HG02884 (cell line): ENCODE data around the gene MRO.
"Not testable (repeated sequence)": the region's sequence is repeated elsewhere in the genome, so short reads cannot be mapped to it uniquely, and the experiment has no call there.

ENCODE experiments used
- ATAC-seq: cut with Tn5 transposase; IDR thresholded peaks from one replicate; pipeline ENCODE4 v1.9.1; 2021; ENCODE audit warnings: mild to moderate bottlenecking, moderate library complexity; ENCODE audit not compliant: unreplicated experiment

The MRO gene

GRCh38 chr18:50793641-50794565 is 25.9 kb downstream of the MRO start:
- ATAC-seq, result no peak

GRCh38 chr18:50792885-50793284 is 26.9 kb downstream of the MRO start:
- ATAC-seq, result no peak

- no peak for ATAC-seq
Observed at GRCh38 chr18:50791599-50792438, 28.0 kb downstream of the MRO start.

GRCh38 chr18:50790948-50791347 is 28.9 kb downstream of the MRO start:
- ATAC-seq, result no peak

- ATAC-seq, result no peak
Observed at GRCh38 chr18:50790241-50790640, 29.6 kb downstream of the MRO start.

- ATAC-seq, result no peak
Observed at GRCh38 chr18:50788284-50788683, 31.5 kb downstream of the MRO start.

- no peak for ATAC-seq
Observed at GRCh38 chr18:50786864-50787263, 33.0 kb downstream of the MRO start.

GRCh38 chr18:50783553-50783952 is 36.3 kb downstream of the MRO start:
- no peak for ATAC-seq

- ATAC-seq, result not testable (repeated sequence)
Observed at GRCh38 chr18:50779021-50779420, 40.8 kb downstream of the MRO start.

GRCh38 chr18:50776383-50776782 is 43.4 kb downstream of the MRO start:
- ATAC-seq, result no peak

- no peak for ATAC-seq
Observed at GRCh38 chr18:50775726-50776125, 44.1 kb downstream of the MRO start.

GRCh38 chr18:50775207-50775606 is 44.6 kb downstream of the MRO start:
- no peak for ATAC-seq

- ATAC-seq, result no peak
Observed at GRCh38 chr18:50769463-50769862, 50.4 kb downstream of the MRO start.

GRCh38 chr18:50757358-50757757 is 62.5 kb downstream of the MRO start:
- no peak for ATAC-seq

GRCh38 chr18:50754297-50754696 is 65.5 kb downstream of the MRO start:
- ATAC-seq, result no peak

- no peak for ATAC-seq
Observed at GRCh38 chr18:50753311-50753710, 66.5 kb downstream of the MRO start.

- ATAC-seq, result no peak
Observed at GRCh38 chr18:50751947-50752346, 67.9 kb downstream of the MRO start.

GRCh38 chr18:50751490-50751889 is 68.3 kb downstream of the MRO start:
- ATAC-seq, result no peak

- ATAC-seq, result no peak
Observed at GRCh38 chr18:50750546-50750945, 69.3 kb downstream of the MRO start.

GRCh38 chr18:50749945-50750344 is 69.9 kb downstream of the MRO start:
- no peak for ATAC-seq

GRCh38 chr18:50749421-50749820 is 70.4 kb downstream of the MRO start:
- no peak for ATAC-seq
